Trophoblast cell (in vitro differentiated cells and primary cell): ENCODE measurements around the gene AP4S1.

Source experiments
- DNase-seq, 2 donors: peaks; one replicate each; pipeline ENCODE4 v3.0.0-alpha.2; 2016
- H2AFZ ChIP-seq: 2 replicates; pipeline ENCODE4 v1.6.1; 2013; ENCODE audit warnings: low read length, moderate library complexity, mild to moderate bottlenecking; ENCODE audit not compliant: insufficient read depth, poor library complexity
- H2AK5ac ChIP-seq: 2 replicates; pipeline ENCODE4 v1.6.1; 2013; ENCODE audit warnings: mild to moderate bottlenecking, low read length
- H2BK120ac ChIP-seq: 2 replicates; pipeline ENCODE4 v1.6.1; 2013; ENCODE audit warnings: low read length, mild to moderate bottlenecking, moderate library complexity; ENCODE audit not compliant: insufficient read depth, poor library complexity
- H2BK12ac ChIP-seq: 2 replicates; pipeline ENCODE4 v1.6.1; 2013; ENCODE audit warnings: mild to moderate bottlenecking, low read length, moderate library complexity
- H2BK5ac ChIP-seq: 2 replicates; pipeline ENCODE4 v1.6.1; 2013; ENCODE audit warnings: low read length, low read depth, moderate library complexity, mild to moderate bottlenecking; ENCODE audit not compliant: poor library complexity
- H3K14ac ChIP-seq: 2 replicates; pipeline ENCODE4 v1.6.1; 2013; ENCODE audit warnings: mild to moderate bottlenecking, low read length
- H3K18ac ChIP-seq: 2 replicates; pipeline ENCODE4 v1.6.1; 2013; ENCODE audit warnings: mild to moderate bottlenecking, low read length
- H3K23ac ChIP-seq: 2 replicates; pipeline ENCODE4 v1.6.1; 2013; ENCODE audit warnings: low read length
- H3K27ac ChIP-seq: 2 replicates; pipeline ENCODE4 v1.5.1; 2013; ENCODE audit warnings: low read depth, mild to moderate bottlenecking, inconsistent platforms, low read length, moderate library complexity
- H3K27me3 ChIP-seq: 2 replicates; pipeline ENCODE4 v1.6.1; 2013; ENCODE audit warnings: inconsistent platforms, mild to moderate bottlenecking, low read length, moderate library complexity; ENCODE audit not compliant: insufficient read depth
- H3K36me3 ChIP-seq, 2 experiments: 1 replicate in 1 of 2; 2 replicates in 1 of 2; pipeline ENCODE4 v1.6.1; 2013; ENCODE audit warnings: low read length in 2 of 2, mild to moderate bottlenecking in 2 of 2, moderate library complexity in 1 of 2; ENCODE audit not compliant: insufficient read depth in 2 of 2, control insufficient read depth in 1 of 2
- H3K4ac ChIP-seq: 2 replicates; pipeline ENCODE4 v1.6.1; 2013; ENCODE audit warnings: low read depth, mild to moderate bottlenecking, low read length, moderate library complexity
- H3K4me1 ChIP-seq, 2 experiments: 1 replicate in 1 of 2; 2 replicates in 1 of 2; pipeline ENCODE4 v1.6.1; 2013; ENCODE audit warnings: low read length in 2 of 2, mild to moderate bottlenecking in 2 of 2, moderate library complexity in 1 of 2; ENCODE audit not compliant: insufficient read depth in 2 of 2, control insufficient read depth in 1 of 2
- H3K4me2 ChIP-seq: 2 replicates; pipeline ENCODE4 v1.6.1; 2013; ENCODE audit warnings: inconsistent platforms, mild to moderate bottlenecking, low read length, moderate library complexity
- H3K4me3 ChIP-seq: 2 replicates; pipeline ENCODE4 v1.5.1; 2013; ENCODE audit warnings: mild to moderate bottlenecking, low read depth, low read length, inconsistent platforms
- H3K79me1 ChIP-seq: one replicate; pipeline ENCODE4 v1.6.1; 2013; ENCODE audit warnings: low read length
- H3K79me2 ChIP-seq: 2 replicates; pipeline ENCODE4 v1.6.1; 2013; ENCODE audit warnings: low read length, mild to moderate bottlenecking; ENCODE audit not compliant: control insufficient read depth, insufficient read depth, poor library complexity
- H3K9ac ChIP-seq: 2 replicates; pipeline ENCODE4 v1.6.1; 2013; ENCODE audit warnings: mild to moderate bottlenecking, low read length
- H3K9me3 ChIP-seq: 2 replicates; pipeline ENCODE4 v1.6.1; 2013; ENCODE audit warnings: low read depth, mild to moderate bottlenecking, control low read depth, inconsistent platforms, low read length; ENCODE audit not compliant: insufficient read depth
- H4K12ac ChIP-seq: 2 replicates; pipeline ENCODE4 v1.6.1; 2013; ENCODE audit warnings: low read depth, mild to moderate bottlenecking, low read length, moderate library complexity
- H4K8ac ChIP-seq: 2 replicates; pipeline ENCODE4 v1.6.1; 2013; ENCODE audit warnings: low read depth, mild to moderate bottlenecking, low read length, moderate library complexity
- H4K91ac ChIP-seq: one replicate; pipeline ENCODE4 v1.6.1; 2013; ENCODE audit warnings: low read depth, mild to moderate bottlenecking, low read length, moderate library complexity
- WGBS: extraction: QIAGEN DNeasy Blood & Tissue Kit; methylation state at CpG from one replicate; pipeline ENCODE4 v1.1.7; 2013; ENCODE audit warnings: missing lambda C conversion rate; ENCODE audit not compliant: insufficient read length, insufficient coverage; ENCODE audit errors: extremely low coverage; 5-methylcytosine and 5-hydroxymethylcytosine counted together

AP4S1 gene

DNA sequence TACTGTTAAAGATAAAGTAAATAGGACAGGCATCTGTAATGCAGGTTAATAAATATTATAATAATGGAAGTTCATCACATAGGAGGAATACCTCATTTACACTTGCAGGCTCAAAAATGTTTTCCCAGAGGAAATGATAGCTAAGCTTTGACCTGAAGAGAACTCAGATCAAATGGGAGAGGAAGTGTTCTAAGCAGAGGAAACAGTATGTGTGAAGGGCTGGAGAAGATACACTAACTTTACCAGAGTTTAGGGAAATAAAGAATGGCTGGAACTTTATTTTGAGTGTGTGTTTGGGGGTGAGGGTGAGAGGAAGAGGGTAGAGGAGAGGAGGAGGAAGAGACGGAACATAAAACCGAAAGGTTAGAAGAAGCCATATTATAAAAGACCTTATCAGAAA, 34.0 kb upstream of the AP4S1 start:
- no peak for DNase-seq
- Histone ChIP-seq H3K4me1 (peaks cover 0 to 3% of the 10 kb centered on the region in 2 experiments), H2AK5ac (no peak overlapping the region), H3K79me2 (peaks cover 2% of the 10 kb centered on the region), H3K27ac (no peak overlapping the region), H3K18ac (no peak overlapping the region), H3K9ac (no peak overlapping the region), H4K91ac (no peak overlapping the region), H3K79me1 (no peaks in the 10 kb centered on the region), H4K12ac (no peak overlapping the region), H3K4me3 (no peak overlapping the region), H3K9me3 (no peaks in the 10 kb centered on the region), H3K23ac (no peak overlapping the region), H2BK120ac (no peak overlapping the region), H3K36me3 (no peaks in the 10 kb centered on the region), H2AFZ (no peak overlapping the region), H3K4ac (no peak overlapping the region), H2BK5ac (no peak overlapping the region), H3K4me2 (no peak overlapping the region), H3K27me3 (no peaks in the 10 kb centered on the region), H2BK12ac (no peak overlapping the region), H3K14ac (no peak overlapping the region), H4K8ac (no peak overlapping the region)
- WGBS = 100% methylated on average over 1 of the region's 2 CpGs

GRCh38 chr14:30993071-30993470, 32.4 kb upstream of the AP4S1 start:
- Histone ChIP-seq H4K12ac (no peak overlapping the region), H3K23ac (no peak overlapping the region), H3K27ac (no peak overlapping the region), H3K4me1 (peaks cover 0 to 3% of the 10 kb centered on the region in 2 experiments), H3K36me3 (no peaks in the 10 kb centered on the region), H3K18ac (no peak overlapping the region), H2BK5ac (no peak overlapping the region), H3K4ac (peak overlapping the region; percentile 9), H3K9me3 (no peaks in the 10 kb centered on the region), H3K9ac (no peak overlapping the region), H4K8ac (no peak overlapping the region), H3K79me2 (peaks cover 4% of the 10 kb centered on the region), H2AFZ (no peak overlapping the region), H4K91ac (no peak overlapping the region), H3K79me1 (no peaks in the 10 kb centered on the region), H2BK120ac (no peak overlapping the region), H3K27me3 (no peaks in the 10 kb centered on the region), H3K4me2 (no peak overlapping the region), H3K4me3 (no peak overlapping the region), H3K14ac (no peak overlapping the region), H2BK12ac (no peak overlapping the region), H2AK5ac (no peak overlapping the region)
- DNase-seq = no peak

GRCh38 chr14:30994681-30995620, 30.5 kb upstream of the AP4S1 start:
- Histone ChIP-seq H3K14ac (no peak overlapping the region), H2BK120ac (no peak overlapping the region), H3K79me1 (no peaks in the 10 kb centered on the region), H2BK12ac (no peak overlapping the region), H3K27me3 (no peaks in the 10 kb centered on the region), H3K4ac (no peak overlapping the region), H4K91ac (no peak overlapping the region), H4K12ac (no peak overlapping the region), H2AFZ (no peak overlapping the region), H3K4me2 (no peak overlapping the region), H3K4me1 (no peaks in the 10 kb centered on the region), H3K27ac (no peak overlapping the region), H4K8ac (no peak overlapping the region), H3K4me3 (no peak overlapping the region), H3K18ac (no peak overlapping the region), H3K79me2 (peaks cover 5% of the 10 kb centered on the region), H3K36me3 (peaks cover 2 to 3% of the 10 kb centered on the region in 2 experiments), H3K23ac (no peak overlapping the region), H3K9me3 (peaks cover 1% of the 10 kb centered on the region), H3K9ac (no peak overlapping the region), H2AK5ac (no peak overlapping the region), H2BK5ac (no peak overlapping the region)
- no peak for DNase-seq
- no CpG with 5 or more reads among the region's 4 CpGs for WGBS

DNA sequence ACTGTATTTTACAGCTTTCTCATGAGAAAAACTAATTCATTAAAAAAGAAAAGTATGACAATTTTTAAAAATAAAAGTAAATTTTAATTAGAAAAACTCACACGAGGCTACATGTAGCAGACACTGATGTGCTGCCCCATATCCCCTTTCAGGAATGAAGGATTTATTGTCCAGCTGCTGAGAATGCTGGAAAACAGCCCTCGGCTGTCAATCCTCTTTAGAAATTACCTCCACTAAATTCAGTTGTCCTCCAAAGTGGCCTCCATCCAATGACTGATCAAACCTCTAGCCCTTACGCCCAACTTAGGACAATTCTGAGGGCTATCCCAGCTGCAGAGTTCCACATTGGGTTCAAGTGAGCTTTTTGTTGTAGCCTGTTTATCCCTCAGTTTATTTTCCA, 29.8 kb upstream of the AP4S1 start:
- no peaks in the 10 kb centered on the region for H3K4me1 ChIP-seq
- no peak overlapping the region for H4K8ac ChIP-seq
- no CpG with 5 or more reads among the region's 3 CpGs for WGBS
- H3K4ac ChIP-seq = no peak overlapping the region
- DNase-seq = no peak
- H3K79me2 ChIP-seq = peaks cover 5% of the 10 kb centered on the region
- H2BK120ac ChIP-seq = no peak overlapping the region
- H3K9me3 ChIP-seq = peaks cover 1% of the 10 kb centered on the region
- H2AK5ac ChIP-seq = no peak overlapping the region
- no peak overlapping the region for H3K9ac ChIP-seq
- no peak overlapping the region for H2BK12ac ChIP-seq
- no peak overlapping the region for H4K12ac ChIP-seq
- no peak overlapping the region for H4K91ac ChIP-seq
- no peak overlapping the region for H2AFZ ChIP-seq
- H3K36me3 ChIP-seq = peaks cover 2 to 3% of the 10 kb centered on the region in 2 experiments
- no peaks in the 10 kb centered on the region for H3K27me3 ChIP-seq
- H3K4me2 ChIP-seq = no peak overlapping the region
- no peak overlapping the region for H2BK5ac ChIP-seq
- no peak overlapping the region for H3K14ac ChIP-seq
- no peaks in the 10 kb centered on the region for H3K79me1 ChIP-seq
- H3K27ac ChIP-seq = no peak overlapping the region
- H3K23ac ChIP-seq = no peak overlapping the region
- H3K4me3 ChIP-seq = no peak overlapping the region
- no peak overlapping the region for H3K18ac ChIP-seq
